Astrocyte of the cerebellum (primary cell): ENCODE data around the gene AKR1C8.
"Not testable (repeated sequence)": the region's sequence is repeated elsewhere in the genome, so short reads cannot be mapped to it uniquely, and the experiment has no call there.

ENCODE experiments used
- DNase-seq: peaks from one replicate; pipeline ENCODE4 v3.0.0-alpha.2; 2011; ENCODE audit warnings: low read depth
- H3K4me3 ChIP-seq: 2 replicates; pipeline ENCODE4 v1.5.1; 2011; ENCODE audit warnings: mild to moderate bottlenecking, low read depth, low read length, moderate library complexity
- in situ Hi-C: cut with HindIII; loops from 2 replicates; pipeline ENCODE4 v1.10.0; 2017; ENCODE audit warnings: low sequenced_read_pairs
- TF ChIP-seq, protein P1 (sequence below): IDR thresholded peaks from 2 replicates; pipeline ENCODE4 v1.5.1; 2012; ENCODE audit warnings: low read length, low read depth, moderate library complexity, mild to moderate bottlenecking; ENCODE audit errors: missing control alignments

The AKR1C8 gene

GRCh38 chr10:5147981-5148677, 36.8 kb downstream of the AKR1C8 start:
- DNase-seq = no peak
- no peak overlapping the region for H3K4me3 ChIP-seq
- in situ Hi-C loops = no loop called here
- TF ChIP-seq, protein P1, sequence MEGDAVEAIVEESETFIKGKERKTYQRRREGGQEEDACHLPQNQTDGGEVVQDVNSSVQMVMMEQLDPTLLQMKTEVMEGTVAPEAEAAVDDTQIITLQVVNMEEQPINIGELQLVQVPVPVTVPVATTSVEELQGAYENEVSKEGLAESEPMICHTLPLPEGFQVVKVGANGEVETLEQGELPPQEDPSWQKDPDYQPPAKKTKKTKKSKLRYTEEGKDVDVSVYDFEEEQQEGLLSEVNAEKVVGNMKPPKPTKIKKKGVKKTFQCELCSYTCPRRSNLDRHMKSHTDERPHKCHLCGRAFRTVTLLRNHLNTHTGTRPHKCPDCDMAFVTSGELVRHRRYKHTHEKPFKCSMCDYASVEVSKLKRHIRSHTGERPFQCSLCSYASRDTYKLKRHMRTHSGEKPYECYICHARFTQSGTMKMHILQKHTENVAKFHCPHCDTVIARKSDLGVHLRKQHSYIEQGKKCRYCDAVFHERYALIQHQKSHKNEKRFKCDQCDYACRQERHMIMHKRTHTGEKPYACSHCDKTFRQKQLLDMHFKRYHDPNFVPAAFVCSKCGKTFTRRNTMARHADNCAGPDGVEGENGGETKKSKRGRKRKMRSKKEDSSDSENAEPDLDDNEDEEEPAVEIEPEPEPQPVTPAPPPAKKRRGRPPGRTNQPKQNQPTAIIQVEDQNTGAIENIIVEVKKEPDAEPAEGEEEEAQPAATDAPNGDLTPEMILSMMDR = no peak

DNA sequence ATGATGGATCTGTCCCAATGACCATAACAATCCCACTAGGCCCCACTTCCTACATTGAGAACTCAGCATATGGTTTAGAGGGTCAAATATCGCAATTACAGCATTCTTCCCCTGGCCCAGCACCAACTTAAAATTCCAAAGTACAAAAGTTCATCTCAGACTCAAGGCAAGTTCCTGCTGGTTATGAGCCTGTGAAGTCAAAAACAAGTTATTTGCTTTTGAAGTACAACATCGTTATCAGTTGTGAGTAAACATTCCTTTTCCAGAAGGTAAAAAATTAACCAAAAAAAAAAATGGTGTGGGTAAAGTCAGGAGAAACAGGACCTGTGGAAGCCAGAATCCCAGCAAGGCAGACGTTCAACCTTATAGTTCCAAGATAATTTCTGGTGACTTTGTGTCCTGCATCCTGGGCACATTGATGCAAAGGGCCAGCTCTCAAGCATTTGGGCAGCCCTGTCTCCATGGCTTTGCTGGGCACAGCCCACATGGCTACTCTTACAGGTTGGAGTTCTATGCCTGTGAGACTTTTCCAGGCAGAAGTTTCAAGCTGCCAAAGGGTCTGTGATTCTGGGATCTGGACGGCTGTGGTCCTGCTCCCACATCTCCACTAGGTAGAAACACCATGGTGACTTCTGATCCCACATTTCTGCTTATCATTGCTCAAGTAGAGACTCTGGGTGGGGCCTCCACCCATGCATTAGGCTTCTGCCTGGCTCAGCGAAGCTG, 37.5 kb downstream of the AKR1C8 start:
- no peak for DNase-seq
- no peak overlapping the region for H3K4me3 ChIP-seq
- in situ Hi-C loops = no loop called here
- TF ChIP-seq, protein P1 = no peak

DNA sequence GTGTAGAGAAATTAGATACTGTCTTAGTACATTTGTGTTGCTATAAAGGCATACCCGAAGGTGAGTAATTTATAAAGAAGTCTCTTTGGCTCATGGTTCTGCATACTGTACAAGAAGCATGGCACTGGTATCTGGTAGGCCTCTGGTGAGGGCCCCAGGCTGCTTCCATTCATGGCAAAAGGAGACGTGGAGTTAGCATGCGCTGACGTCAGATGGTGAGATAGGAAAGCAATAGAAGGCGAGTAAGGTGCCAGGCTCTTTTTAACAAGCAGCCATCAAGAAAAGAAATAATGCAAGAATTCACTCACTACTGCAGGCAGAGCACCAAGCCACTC, 38.1 kb downstream of the AKR1C8 start:
- DNase-seq = no peak
- H3K4me3 ChIP-seq = no peak overlapping the region
- in situ Hi-C loops = no loop called here
- TF ChIP-seq, protein P1 = no peak

- in situ Hi-C loops = no loop called here
- TF ChIP-seq, protein P1 = no peak
- DNase-seq = no peak
- H3K4me3 ChIP-seq = no peak overlapping the region
Measured at GRCh38 chr10:5143137-5143536, 41.8 kb downstream of the AKR1C8 start.

DNA sequence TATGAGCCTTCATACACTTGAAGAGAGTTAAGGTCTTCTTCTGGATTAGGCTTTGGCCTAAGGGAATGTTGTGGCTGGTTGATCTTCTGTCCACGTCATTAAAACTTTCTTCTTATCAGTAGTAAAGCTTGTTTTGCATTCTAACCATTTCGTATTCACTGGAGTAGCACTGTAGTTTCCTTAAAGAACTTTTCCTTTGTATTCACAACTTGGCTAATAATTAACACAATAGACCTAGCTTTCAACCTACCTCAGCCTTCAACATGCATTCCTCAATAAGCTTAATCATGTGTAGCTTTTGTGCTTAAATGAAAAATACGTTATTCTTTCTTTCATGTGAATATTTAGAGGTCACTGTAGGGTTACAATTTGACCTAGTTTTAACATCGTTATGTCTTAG, 42.8 kb downstream of the AKR1C8 start:
- H3K4me3 ChIP-seq = no peak overlapping the region
- in situ Hi-C loops = no loop called here
- TF ChIP-seq, protein P1 = no peak
- DNase-seq = no peak

DNA sequence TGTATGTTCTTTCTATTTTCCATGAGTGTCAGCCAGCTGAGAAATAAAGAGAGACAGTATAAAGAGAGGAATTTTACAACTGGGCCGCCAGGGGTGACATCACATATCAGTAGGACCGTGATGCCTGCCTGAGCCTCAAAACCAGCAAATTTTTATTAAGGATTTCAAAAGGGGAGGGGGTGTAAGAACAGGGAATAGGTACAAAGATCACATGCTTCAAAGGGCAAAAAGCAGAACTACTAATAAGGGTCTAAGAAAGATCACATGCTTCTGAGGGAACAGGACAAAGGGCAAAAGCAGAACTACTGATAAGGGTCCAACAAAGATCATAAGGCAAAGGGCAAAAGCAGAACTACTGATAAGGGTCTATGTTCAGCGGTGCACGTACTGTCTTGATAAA, 47.3 kb downstream of the AKR1C8 start:
- DNase-seq, H3K4me3 ChIP-seq, in situ Hi-C loops: not testable (repeated sequence)

- TF ChIP-seq, protein P1 = no peak
- DNase-seq = no peak
- no peak overlapping the region for H3K4me3 ChIP-seq
- in situ Hi-C loops = no loop called here
Measured at GRCh38 chr10:5136468-5137087, 48.4 kb downstream of the AKR1C8 start.
